ENCODE measurements around the gene ADRB2.
A peak's percentile ranks its signal among the peaks of the same experiment; 100 is the strongest.

ADRB2 gene

GRCh38 chr5:148820461-148821395 is 5.7 kb upstream of the ADRB2 start:
- Histone ChIP-seq H3K4me2 (ENCODE audit: low read depth, low read length, poor library complexity, severe bottlenecking) (no peak overlapping the region), H3K27me3 (ENCODE audit: low read length) (no peaks in the 10 kb centered on the region), H3K79me2 (ENCODE audit: insufficient read depth, low read length) (no peaks in the 10 kb centered on the region), H3K4me3 (ENCODE audit: insufficient read depth, low read length, poor library complexity, severe bottlenecking) (no peak overlapping the region), H3K36me3 (ENCODE audit: low read length) (no peaks in the 10 kb centered on the region), H3F3A (ENCODE audit: insufficient read depth) (no peaks in the 10 kb centered on the region), H2AFZ (ENCODE audit: low read depth, low read length, severe bottlenecking) (no peak overlapping the region), H3K9ac (ENCODE audit: low read length) (no peak overlapping the region), H3K27ac (ENCODE audit: low read depth, low read length) (no peak overlapping the region), H3K9me3 (ENCODE audit: insufficient read depth, low read length) (no peaks in the 10 kb centered on the region), H4K20me1 (ENCODE audit: low read depth, low read length) (no peaks in the 10 kb centered on the region), H3K9me2 (replicated peaks; ENCODE audit: insufficient read depth, low read length) (no peaks in the 10 kb centered on the region)
- TF ChIP-seq CTCF (IDR thresholded peaks at IDR 0.05; ENCODE audit: insufficient read depth, low read length, poor library complexity, severe bottlenecking) = peak; percentile 45
- TF ChIP-seq EZH2phosphoT487 (conservative IDR thresholded peaks at IDR 0.05; ENCODE audit: low read length) = no peak

- Histone ChIP-seq H3K27me3 (ENCODE audit: low read length) (no peaks in the 10 kb centered on the region), H3F3A (ENCODE audit: insufficient read depth) (no peaks in the 10 kb centered on the region), H3K36me3 (ENCODE audit: low read length) (no peaks in the 10 kb centered on the region), H3K9me3 (ENCODE audit: insufficient read depth, low read length) (no peaks in the 10 kb centered on the region), H3K9ac (ENCODE audit: low read length) (no peak overlapping the region), H2AFZ (ENCODE audit: low read depth, low read length, severe bottlenecking) (no peak overlapping the region), H3K9me2 (replicated peaks; ENCODE audit: insufficient read depth, low read length) (no peaks in the 10 kb centered on the region), H3K4me2 (ENCODE audit: low read depth, low read length, poor library complexity, severe bottlenecking) (no peak overlapping the region), H4K20me1 (ENCODE audit: low read depth, low read length) (no peaks in the 10 kb centered on the region), H3K27ac (ENCODE audit: low read depth, low read length) (no peak overlapping the region), H3K79me2 (ENCODE audit: insufficient read depth, low read length) (no peaks in the 10 kb centered on the region), H3K4me3 (ENCODE audit: insufficient read depth, low read length, poor library complexity, severe bottlenecking) (no peak overlapping the region)
- TF ChIP-seq EZH2phosphoT487 (conservative IDR thresholded peaks at IDR 0.05; ENCODE audit: low read length) = no peak
- TF ChIP-seq CTCF (IDR thresholded peaks at IDR 0.05; ENCODE audit: insufficient read depth, low read length, poor library complexity, severe bottlenecking) = no peak
Observed at GRCh38 chr5:148823871-148824270, 2.5 kb upstream of the ADRB2 start.

GRCh38 chr5:148825716-148826052 is 727 bp upstream of the ADRB2 start:
- H3K4me2 ChIP-seq (ENCODE audit: low read depth, low read length, poor library complexity, severe bottlenecking) = peak overlapping the region; percentile 54

More at GRCh38 chr5:148825716-148826052, 727 bp upstream of the ADRB2 start:
- Histone ChIP-seq H4K20me1 (ENCODE audit: low read depth, low read length) (no peaks in the 10 kb centered on the region), H3K27ac (ENCODE audit: low read depth, low read length) (no peak overlapping the region), H3K79me2 (ENCODE audit: insufficient read depth, low read length) (no peaks in the 10 kb centered on the region), H3K4me3 (ENCODE audit: insufficient read depth, low read length, poor library complexity, severe bottlenecking) (peak overlapping the region; percentile 41), H3K9ac (ENCODE audit: low read length) (peak overlapping the region; percentile 46), H3K9me3 (ENCODE audit: insufficient read depth, low read length) (no peaks in the 10 kb centered on the region), H3K27me3 (ENCODE audit: low read length) (no peaks in the 10 kb centered on the region), H3F3A (ENCODE audit: insufficient read depth) (no peaks in the 10 kb centered on the region), H2AFZ (ENCODE audit: low read depth, low read length, severe bottlenecking) (peak overlapping the region; percentile 61), H3K36me3 (ENCODE audit: low read length) (no peaks in the 10 kb centered on the region), H3K9me2 (replicated peaks; ENCODE audit: insufficient read depth, low read length) (no peaks in the 10 kb centered on the region)
- TF ChIP-seq EZH2phosphoT487 (conservative IDR thresholded peaks at IDR 0.05; ENCODE audit: low read length) = no peak
- no peak for TF ChIP-seq CTCF (IDR thresholded peaks at IDR 0.05; ENCODE audit: insufficient read depth, low read length, poor library complexity, severe bottlenecking)
